Kidney tubule cell (primary cell): ENCODE measurements around the gene SEPTIN2.
A peak's percentile ranks its signal among the peaks of the same experiment; 100 is the strongest.
"Not testable (repeated sequence)": the region's sequence is repeated elsewhere in the genome, so short reads cannot be mapped to it uniquely, and the experiment has no call there.

Source experiments
- DNase-seq: peaks from one replicate; pipeline ENCODE4 v3.0.0-alpha.2; 2018; ENCODE audit warnings: low spot score

SEPTIN2 gene

GRCh38 chr2:241315879-241316631, at the start of gene SEPTIN2:
Gene SEPTIN2 (plus strand): TSS chr2:241315925. CDS start chr2:241324233, 8,308 bp downstream.
- no peak for DNase-seq

GRCh38 chr2:241267249-241268067, 48.3 kb upstream of the SEPTIN2 start:
- no peak for DNase-seq

- no peak for DNase-seq
Observed at GRCh38 chr2:241268306-241268705, 47.4 kb upstream of the SEPTIN2 start.

GRCh38 chr2:241268716-241269445, 46.8 kb upstream of the SEPTIN2 start:
- DNase-seq, result peak; percentile 65

GRCh38 chr2:241269707-241270520, 45.8 kb upstream of the SEPTIN2 start:
- DNase-seq, result no peak

GRCh38 chr2:241270531-241270930, 45.2 kb upstream of the SEPTIN2 start:
- no peak for DNase-seq

GRCh38 chr2:241271706-241272302, 43.9 kb upstream of the SEPTIN2 start:
- DNase-seq, result peak; percentile 78

- peak; percentile 50 for DNase-seq
Observed at GRCh38 chr2:241272303-241273209, 43.2 kb upstream of the SEPTIN2 start.

- no peak for DNase-seq
Observed at GRCh38 chr2:241273210-241274020, 42.3 kb upstream of the SEPTIN2 start.

GRCh38 chr2:241274127-241274526, 41.6 kb upstream of the SEPTIN2 start:
- no peak for DNase-seq

GRCh38 chr2:241275504-241275903, 40.2 kb upstream of the SEPTIN2 start:
- no peak for DNase-seq

GRCh38 chr2:241275910-241276309, 39.8 kb upstream of the SEPTIN2 start:
- no peak for DNase-seq

GRCh38 chr2:241278306-241278705, 37.4 kb upstream of the SEPTIN2 start:
- DNase-seq, result not testable (repeated sequence)

- DNase-seq, result no peak
Observed at GRCh38 chr2:241279413-241279812, 36.3 kb upstream of the SEPTIN2 start.

GRCh38 chr2:241279828-241280227, 35.9 kb upstream of the SEPTIN2 start:
- DNase-seq, result no peak

- DNase-seq, result no peak
Observed at GRCh38 chr2:241280291-241280690, 35.4 kb upstream of the SEPTIN2 start.

- no peak for DNase-seq
Observed at GRCh38 chr2:241282555-241282954, 33.2 kb upstream of the SEPTIN2 start.

- no peak for DNase-seq
Observed at GRCh38 chr2:241285596-241285995, 30.1 kb upstream of the SEPTIN2 start.

GRCh38 chr2:241286348-241287090, 29.2 kb upstream of the SEPTIN2 start:
- DNase-seq, result no peak
